ENCODE data around the gene TRIM47.
A peak's percentile ranks its signal among the peaks of the same experiment; 100 is the strongest.
"Not testable (repeated sequence)": the region's sequence is repeated elsewhere in the genome, so short reads cannot be mapped to it uniquely, and the experiment has no call there.

The TRIM47 gene

DNA sequence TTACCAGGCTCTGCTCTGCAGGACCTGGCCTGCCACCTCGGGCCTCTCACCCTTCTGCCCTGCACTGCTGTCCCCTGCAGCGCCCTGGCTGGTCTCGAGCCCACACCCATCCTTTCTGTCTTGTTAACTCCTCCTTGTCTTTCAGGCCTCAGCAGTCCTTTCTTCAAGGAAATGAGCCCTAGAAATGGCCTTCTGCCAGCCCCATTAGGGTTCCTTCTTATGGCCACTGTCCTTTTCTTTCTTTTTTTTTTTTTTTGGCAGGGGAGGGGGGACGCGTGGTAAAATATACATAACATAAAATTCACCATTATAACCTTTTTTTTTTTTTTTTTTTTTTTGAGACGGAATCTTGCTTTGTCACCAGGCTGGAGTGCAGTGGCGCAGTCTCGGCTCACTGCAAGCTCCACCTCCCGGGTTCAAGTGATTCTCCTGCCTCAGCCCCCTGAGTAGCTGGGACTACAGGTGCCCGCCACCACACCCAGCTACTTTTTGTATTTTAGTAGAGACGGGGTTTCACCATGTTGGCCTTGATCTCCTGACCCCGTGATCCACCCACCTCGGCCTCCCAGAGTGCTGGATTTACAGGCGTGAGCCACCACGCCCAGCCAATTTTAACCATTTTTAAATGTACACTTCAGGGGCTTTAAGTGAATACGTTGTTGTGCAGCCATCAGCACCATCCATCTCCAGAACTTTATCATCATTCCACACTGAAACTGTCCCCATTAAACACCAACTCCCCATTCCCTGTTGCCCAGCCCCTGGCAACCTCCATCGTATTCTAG, 12.8 kb downstream of the TRIM47 start:
- not testable (repeated sequence) for DNase-seq

DNA sequence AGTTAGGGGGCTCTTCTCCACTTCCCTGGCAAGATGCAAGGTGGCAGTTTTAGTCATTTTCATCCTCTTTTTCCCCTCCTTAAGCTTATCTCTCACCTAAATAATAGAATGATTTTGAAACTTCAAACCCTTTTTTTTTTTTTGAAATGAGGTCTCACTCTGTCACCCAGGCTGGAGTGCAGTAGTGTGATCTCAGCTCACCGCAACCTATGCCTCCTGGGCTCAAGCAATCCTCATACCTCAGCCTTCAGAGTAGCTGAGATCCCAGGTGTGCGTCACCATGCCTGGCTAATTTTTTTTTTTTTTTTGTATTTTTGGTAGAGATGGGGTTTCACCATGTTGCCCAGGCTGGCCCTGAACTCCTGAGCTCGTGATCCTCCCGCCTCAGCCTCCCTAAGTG, 13.5 kb downstream of the TRIM47 start:
- not testable (repeated sequence) for DNase-seq

DNA sequence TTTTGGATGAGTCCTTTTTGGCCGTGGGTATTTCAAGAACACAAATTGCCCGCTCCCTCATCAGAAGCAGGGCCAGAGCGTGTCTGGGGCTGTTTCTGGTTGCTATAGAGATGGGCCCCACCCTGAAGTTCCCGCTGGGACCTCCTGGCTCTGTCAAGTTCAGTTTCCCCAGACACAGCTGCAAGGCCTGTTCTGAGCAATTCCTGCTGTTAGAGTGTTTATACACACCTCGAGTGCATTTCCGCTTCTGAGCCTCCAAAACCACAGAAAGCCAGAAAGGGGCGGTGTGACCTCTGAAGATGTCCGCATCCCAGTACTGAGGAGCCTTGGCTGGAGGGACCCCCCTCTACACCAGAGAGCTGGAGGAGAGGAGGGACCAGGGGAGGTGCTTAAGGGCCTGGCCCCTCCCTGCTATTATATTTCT, 13.9 kb downstream of the TRIM47 start:
- DNase-seq: no peak

DNA sequence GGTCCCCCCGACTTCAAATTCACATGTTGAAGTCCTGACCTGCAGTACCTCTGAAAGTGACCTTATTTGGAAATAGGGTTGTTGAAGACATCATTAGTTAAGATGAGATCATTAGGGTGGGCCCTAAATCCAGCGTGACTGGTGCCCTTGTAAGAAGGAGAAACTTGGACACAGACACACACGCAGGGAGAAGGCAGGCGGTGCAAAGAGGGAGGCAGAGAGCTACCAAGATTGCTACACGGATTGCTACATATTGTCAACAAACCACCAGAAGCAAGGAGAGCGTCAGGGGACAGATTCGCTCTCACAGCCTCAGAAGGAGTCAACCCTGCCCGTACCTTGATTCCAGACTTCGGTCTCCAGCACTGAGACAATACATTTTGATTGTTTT, 16.5 kb downstream of the TRIM47 start:
- DNase-seq: no peak

DNA sequence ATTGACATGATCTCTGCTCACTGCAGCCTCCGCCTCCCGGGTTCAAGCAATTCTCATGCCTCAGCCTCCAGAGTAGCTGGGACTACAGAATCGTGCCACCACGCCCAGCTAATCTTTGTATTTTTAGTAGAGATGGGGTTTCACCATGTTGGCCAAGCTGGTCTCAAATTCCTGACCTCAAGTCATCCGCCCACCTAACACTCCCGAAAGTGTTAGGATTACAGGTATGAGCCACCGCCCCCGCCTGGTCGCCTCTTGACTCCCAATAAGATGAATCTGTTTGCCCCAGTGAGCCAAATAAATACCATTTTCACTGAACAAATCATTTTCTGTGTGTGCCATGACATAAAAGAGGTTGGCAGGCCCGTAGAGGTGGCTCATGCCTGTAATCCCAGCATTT, 19.0 kb downstream of the TRIM47 start:
- DNase-seq: not testable (repeated sequence)

DNA sequence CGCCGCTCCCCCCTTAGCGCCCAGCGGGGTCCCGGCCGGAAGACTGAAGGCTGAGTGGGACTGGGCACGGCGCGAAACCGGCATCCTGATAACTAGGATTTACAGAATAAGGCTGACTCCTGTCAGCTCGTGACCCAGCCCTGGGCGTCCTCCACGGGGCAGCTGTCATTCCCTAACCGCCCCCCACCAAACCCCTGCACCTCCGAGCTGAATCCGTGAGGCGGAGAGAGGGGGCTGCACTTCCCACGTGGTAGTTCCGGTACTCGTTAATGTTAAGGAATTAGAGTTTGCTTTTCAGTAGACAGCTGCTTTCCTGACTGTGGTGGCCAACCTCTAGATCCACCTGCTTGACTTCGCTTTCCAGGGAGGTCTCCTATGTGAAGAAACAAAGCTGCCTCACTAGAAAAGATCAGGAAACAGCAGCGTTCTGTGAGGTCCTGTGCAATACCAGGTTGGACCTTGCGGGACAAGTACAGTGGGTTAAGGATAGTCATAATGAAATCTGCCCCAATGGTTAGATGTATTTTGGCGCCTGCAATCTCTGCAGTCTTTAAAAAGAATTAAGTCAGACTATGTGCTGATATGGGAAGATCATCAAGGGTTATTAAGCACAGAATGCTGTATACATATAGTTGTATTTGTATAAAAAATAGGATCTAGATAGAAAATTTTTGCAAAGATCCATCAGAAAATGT, 22.2 kb downstream of the TRIM47 start:
- no peak for DNase-seq

DNA sequence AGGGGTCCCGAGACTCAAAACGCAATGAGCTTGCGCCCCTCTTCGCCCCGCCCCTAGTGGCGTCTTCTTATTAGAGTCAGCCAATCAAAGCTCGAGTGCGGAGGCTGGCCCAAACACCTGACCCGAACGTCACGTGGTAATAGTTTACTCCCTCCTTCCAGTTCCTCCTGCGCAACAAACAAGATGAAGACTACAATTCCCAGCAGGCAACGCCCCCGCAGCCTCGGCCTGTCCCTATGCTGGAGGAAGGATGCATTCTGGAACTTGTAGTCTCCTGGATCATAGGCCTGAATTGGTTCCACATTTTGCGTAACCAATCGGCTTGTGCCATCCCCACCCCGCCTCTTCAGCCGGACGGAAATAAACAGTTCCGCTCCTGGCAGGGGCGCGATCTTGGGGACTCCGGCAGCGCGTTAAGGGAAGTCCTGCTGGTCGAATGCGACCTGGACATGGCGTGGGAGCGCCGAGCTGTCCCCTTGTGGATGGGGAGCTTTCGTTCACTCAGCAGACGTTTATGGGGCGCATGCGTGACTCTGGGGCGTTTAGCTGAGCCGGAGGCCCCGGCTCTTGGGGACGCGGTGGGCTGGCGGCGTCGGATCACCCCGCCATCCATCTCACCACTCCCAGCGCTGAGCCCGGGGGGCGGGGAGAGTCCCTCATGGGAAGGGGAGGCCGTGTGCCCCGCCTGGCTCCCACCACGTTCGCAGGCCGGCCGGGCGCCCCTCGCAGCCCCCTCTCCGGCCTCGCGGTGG, 22.9 kb downstream of the TRIM47 start, which contains the start of gene WBP2:
Gene WBP2, minus strand, starts transcription at position 26 of the 752 bp plus-strand sequence. CDS start 38 bp downstream, outside the sequence.
- peak; percentile 97 to 99 for DNase-seq

DNA sequence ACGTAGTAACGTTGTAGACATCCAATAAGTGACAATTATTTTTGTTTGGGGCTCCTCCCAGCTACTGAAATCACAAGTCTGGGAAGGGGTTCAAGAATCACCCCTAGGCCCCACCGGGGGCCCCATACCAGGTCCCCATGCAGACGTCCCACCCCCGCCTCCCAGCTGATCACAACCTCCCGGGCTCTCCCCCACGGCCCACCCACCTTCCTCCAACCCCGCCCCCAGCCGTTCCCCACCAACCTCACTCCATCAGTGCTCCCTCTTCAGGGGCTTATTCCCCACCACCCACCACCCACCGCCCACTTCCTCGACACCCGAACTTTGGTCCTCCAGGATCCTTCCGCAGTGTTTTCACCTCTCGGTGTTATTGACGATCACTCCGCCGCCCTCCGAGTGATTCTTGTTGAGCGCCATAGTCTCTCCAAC, 23.5 kb downstream of the TRIM47 start:
- no peak for DNase-seq

DNA sequence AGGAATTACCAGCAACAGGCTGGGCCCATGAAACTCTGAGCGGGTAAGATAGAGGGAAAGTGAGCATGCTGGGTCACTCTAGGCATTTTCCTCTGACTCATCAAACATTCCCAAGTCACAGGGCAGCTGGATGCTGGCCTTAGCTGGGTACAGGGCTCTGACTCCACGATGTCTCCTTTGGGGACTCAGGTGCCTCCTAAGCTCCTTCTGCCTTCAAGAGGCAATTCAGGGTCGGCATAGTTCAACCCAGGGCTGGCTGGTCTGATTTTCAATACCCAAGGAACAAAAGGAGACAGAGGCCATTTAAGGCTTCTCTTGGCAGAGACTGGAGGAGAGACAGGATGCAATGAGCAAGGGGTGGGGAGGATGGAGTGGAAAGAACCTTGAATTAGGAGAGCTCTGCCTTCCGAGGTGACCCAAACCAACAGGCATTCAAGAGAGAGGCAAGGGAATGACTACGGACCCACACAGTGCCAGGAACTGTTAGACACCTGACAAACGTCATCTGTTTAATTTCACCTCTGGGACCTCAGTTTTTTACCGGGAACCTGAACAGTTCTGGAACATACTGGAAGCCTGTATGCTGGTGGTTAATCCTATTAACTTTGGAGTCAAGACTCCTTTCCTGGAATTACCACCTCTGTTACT, 24.2 kb downstream of the TRIM47 start:
- no peak for DNase-seq

DNA sequence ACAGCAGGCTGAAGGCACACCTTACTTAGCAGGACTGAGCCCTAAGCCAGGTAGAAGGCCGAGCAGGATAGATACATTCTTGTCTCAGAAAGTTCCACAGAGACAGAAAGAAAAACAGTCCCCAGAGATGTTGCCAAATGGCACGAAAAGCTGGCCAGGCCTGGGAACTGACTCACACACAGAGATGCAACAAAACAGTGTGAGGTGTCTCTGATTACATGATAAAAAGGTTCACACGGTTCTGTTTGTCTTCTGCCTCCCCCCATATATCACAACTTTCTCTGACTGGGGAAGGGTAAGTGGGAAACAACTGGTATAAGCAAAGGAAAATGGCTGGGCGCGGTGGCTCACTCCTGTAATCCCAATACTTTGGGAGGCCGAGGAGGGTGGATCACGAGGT, 24.9 kb downstream of the TRIM47 start:
- DNase-seq: no peak

DNA sequence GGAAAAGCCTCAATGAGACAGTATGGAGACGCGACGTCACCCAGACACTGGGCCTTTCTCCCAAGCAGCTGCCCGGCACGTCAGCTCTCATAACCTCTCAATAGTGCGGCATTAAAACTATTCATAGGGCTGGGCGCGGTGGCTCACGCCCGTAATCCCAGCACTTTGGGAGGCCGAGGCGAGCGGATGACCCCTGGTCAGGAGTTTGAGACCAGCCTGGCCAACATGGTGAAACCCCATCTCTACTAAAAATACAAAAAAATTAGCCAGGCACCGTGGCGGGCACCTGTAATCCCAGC, 26.7 kb downstream of the TRIM47 start:
- DNase-seq: not testable (repeated sequence)

DNA sequence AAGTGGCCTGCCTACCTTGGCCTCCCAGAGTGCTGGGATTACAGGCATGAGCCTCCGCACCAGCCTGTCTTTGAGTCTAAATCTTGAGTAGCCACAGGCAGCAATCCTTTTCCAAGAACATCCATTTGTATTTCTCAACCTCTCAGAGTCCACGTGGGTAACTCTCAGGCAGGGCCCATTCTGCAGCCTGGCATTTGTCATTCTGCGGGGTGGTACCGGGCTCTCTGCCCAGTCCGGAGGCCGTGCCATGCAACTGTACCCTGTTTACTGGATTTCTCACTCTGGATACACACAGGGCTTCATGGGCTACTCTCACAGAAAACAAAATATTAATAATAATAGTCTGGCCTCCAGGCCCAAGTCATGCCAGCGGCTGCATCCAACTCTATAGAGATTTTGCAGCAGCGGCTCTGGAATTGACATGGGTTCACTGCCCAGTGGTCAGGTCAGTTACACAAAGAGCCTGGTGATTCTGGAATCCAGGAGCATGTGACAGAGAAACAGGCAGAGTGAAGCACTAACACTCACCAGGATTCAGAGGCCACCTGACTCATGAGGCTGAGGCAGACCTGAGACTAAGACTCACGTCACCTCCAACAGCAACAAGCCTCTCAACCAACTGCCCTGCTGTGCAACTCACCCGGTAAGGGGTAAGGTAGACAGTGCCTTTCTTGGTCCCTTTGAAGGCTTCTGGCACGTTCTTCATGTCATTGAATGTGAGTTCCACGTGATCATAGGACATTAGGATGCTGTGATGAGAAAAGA, 27.3 kb downstream of the TRIM47 start:
- no peak for DNase-seq

DNA sequence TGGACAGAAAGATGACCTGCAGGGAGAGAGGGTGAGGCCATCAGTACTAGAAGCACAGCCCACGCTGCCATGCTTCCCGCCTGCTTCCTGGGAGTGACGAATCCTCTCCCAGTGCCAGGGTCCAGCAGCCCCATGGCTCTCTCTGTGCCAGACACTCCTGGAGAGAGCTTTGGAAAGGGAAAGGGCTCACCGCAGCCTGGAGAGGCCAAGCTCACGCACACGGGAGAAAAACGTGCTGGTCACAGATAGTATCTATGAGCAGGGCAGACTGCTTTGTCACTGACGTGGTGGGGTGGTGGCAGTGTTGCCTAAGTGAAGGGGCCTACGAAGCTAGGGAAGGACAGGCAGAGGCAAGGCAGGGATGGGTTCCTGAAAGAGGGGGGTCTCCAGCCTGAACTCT, 28.7 kb downstream of the TRIM47 start:
- no peak for DNase-seq

DNA sequence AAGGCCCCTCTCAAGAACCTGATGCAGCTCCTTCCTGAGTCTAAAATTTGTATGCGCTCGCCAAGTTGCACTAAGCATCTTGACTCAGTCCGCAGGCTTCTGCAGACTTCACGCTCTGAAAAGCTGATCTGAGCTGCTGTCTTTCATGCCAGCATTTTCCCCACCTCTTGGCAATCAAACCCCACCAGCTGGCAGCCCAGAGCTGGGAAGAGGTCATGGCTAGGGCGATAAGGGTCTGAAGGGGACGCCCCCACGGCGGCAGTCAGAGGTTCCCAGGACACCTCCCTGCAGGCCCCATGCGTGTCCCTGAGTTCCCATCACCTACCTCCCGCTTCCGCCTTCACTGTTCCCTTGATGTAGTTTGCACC, 29.1 kb downstream of the TRIM47 start:
- no peak for DNase-seq

DNA sequence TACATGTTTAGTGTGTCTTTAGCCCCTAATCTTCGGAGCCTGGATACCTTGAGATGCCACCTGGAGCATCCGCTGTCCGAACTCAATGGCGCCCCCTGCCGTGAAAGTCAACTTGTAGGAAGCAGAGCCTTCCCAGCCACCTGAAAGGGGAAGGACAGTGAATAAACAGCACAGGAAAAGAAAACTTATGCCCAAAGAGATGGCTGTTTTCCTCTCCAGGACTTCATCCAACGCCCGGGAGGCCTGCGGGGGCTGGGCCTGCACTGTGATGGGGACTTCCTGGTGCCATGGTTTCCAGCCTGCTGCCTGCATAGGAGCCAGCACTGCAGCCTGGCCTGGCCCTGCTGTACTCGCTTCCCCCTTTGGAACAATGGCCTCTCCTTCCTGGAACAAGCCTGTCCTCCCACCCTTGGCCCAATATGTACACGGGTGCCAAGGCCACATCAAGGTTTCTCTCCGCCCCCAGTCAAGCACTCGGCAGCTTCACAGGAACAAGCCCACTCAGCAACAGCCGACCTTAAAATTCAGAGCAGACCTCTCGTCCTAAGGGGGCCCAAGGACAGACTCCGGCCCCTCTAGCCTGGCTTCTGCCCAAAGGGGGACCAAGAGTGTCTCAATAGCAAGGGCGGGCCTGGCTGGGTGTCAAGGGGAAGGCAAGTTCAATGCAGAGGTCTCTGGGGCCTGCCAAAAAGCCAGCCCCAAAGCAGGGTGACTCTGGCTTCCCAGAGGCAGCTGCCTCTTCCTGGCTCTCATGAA, 29.7 kb downstream of the TRIM47 start:
- peak; percentile 82 to 87 for DNase-seq

DNA sequence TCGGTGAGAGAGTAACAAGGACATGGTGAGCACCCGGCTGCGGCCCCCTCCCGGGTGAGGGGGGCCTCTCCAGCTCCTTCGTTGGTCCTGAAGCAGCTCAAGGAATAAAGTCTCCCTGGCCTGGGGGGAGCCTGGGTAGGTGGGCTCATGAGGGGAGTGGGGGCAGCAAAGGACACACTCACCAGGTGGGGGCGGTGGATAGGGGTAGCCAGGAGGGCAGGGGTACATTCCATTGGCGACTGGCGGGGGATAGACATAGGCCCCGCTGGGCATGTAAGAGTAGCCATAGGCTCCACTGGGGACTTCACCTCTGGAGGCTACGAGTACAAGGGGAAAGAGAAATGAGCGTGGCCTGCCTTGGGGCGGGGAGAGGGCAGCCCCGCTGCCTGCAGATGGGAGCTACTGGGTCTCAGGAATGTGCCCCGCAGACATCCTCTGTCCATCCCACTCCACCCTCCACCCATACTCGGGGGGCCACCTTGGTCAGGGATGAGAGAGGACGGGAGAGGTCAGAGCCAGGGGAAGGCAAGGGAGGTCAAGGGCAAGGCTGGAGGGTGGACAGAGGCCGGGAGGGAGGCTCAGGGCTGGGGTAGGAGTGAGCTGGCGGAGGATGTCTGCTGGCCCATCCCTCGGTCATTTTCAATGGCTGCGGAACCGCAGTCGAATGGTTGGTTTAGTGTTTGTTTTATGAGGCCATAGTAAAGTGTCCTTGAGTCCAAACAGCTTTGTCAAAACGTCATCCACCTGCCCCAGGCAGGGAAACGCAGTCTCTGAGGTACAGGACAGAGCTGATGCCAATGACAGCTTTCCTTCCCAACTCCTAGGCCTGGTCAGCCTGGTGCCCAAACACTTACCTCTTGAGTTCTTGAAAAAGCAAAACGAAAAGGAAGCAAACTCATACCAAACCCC, 30.5 kb downstream of the TRIM47 start:
- DNase-seq: no peak

DNA sequence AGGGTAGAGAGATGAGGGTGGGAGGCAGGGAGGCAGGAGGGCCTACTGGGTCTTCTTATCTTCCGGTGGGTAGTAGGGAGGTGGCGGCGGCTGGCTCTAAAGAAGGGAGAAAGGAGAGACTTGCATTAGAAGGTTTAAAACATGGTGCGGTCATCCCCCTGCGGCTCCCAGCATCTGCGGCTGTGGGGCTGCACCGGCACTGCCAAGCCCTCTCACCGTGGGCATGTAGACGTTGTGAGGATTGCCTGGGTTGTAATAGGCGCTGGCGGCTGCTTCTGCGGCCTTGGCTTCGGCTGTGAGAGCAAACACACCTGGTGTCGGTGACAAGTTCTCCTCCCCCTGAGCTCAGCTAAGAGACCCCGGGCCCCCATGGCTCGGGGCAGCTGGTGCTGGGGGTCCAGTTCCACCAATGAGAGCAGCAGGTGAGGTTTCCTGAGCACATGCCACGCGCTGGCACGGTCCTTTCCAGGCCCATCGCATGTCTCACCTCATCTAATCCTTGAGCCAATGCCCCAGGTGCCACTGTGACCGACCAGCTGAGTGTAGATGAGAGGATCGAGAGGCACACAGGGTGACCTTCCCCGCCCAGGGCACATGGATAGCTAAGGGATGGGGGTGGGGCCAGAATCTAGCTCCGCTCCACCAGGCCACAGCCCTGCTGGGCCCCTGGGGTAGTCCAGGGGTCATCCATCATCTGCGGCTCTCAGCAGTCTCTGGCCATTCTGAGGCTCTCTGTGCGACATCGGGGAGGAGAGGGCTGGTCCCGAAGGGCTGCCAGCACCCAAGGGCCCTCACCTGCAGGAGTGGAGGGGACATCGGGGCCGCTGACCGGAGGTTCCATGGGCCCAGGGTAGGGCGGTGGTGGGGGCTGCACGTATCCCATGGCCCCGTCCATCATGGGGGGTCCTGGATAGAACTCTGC, 31.4 kb downstream of the TRIM47 start:
- DNase-seq: no peak

DNA sequence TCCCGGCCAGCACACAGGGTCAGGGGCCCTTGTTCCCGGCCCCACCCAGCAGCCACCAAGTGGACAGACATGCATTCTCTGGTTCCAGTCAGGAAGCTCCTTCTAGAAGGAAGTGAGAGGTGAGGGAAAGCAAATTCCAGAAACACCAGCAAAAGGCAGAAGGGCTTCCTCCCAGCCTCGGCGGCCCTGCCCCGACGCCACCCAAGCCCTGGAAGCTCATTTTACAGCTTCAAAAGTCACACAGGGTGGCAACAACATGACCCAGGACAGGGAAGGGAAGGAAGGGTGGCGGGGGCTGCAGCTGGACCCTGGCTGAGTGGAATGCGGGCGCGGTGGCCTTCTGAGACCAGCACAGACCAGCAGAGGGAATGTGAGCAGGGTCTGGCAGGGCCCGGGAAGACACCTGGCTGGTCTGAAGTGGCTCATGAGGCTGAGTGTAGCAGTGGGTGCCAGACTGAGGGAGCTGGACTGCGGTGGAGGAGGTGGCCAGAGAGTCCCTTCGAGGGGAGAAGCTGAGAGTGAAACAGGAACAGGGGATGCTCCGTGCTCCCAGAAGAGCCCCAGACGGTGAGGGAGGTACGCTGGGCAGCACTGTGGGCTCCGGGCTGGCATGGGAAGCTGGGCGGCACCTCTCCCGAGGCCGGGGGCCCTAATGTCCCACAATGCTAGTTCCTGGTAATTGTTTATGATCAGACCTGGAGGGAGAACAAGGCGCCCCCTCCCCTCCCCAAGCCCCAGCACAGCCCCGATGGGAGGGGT, 32.3 kb downstream of the TRIM47 start:
- DNase-seq: no peak

Measured in activated CD4-positive, alpha-beta T cell treated with anti-CD3 and anti-CD28 coated beads for 4 hours (primary cell).